DND-41 (cell line): ENCODE data around the gene KRT1.

ENCODE experiments used
- ATAC-seq: fragments of 200-7000 bp; cut with Tn5 transposase; 3 replicates; pipeline ENCODE4 v1.9.1; 2021; ENCODE audit warnings: low read depth; ENCODE audit not compliant: insufficient read depth
- DNase-seq: peaks from one replicate; pipeline ENCODE4 v3.0.0-alpha.2; 2020
- H2AFZ ChIP-seq: 2 replicates; pipeline ENCODE4 v1.6.0; 2012; ENCODE audit warnings: low read depth, low read length
- H3K27ac ChIP-seq: 2 replicates; pipeline ENCODE4 v1.5.1; 2012; ENCODE audit warnings: low read length, inconsistent platforms
- H3K27me3 ChIP-seq: fragments of 200-600 bp; sonication (generic); 2 replicates; pipeline ENCODE4 v1.6.0; 2012; ENCODE audit warnings: low read length, mild to moderate bottlenecking, inconsistent platforms; ENCODE audit not compliant: insufficient read depth, poor library complexity
- H3K36me3 ChIP-seq: 2 replicates; pipeline ENCODE4 v1.5.1; 2012; ENCODE audit warnings: low read length, inconsistent platforms; ENCODE audit not compliant: insufficient read depth
- H3K4me1 ChIP-seq: 2 replicates; pipeline ENCODE4 v1.5.1; 2012; ENCODE audit warnings: mild to moderate bottlenecking, low read length; ENCODE audit not compliant: insufficient read depth
- H3K4me2 ChIP-seq: 2 replicates; pipeline ENCODE4 v1.6.0; 2012; ENCODE audit warnings: mild to moderate bottlenecking, moderate library complexity, low read length, inconsistent platforms; ENCODE audit not compliant: insufficient read depth
- H3K4me3 ChIP-seq, 2 experiments: fragments of 200-600 bp in 1 of 2; shearing (Covaris generic) in 1 of 2; 2 replicates each; pipeline ENCODE4 v1.5.1; 2012 to 2016; ENCODE audit warnings: inconsistent platforms in 2 of 2, low read length in 2 of 2, mild to moderate bottlenecking in 2 of 2, low read depth in 1 of 2, moderate library complexity in 1 of 2
- H3K79me2 ChIP-seq: 2 replicates; pipeline ENCODE4 v1.6.0; 2012; ENCODE audit warnings: low read length, inconsistent platforms; ENCODE audit not compliant: insufficient read depth
- H3K9ac ChIP-seq: 2 replicates; pipeline ENCODE4 v1.6.0; 2012; ENCODE audit warnings: low read depth, mild to moderate bottlenecking, inconsistent platforms, low read length, moderate library complexity
- H3K9me3 ChIP-seq: 2 replicates; pipeline ENCODE4 v1.5.1; 2012; ENCODE audit warnings: low read length, moderate library complexity, mild to moderate bottlenecking, inconsistent platforms; ENCODE audit not compliant: insufficient read depth, severe bottlenecking
- H4K20me1 ChIP-seq: 2 replicates; pipeline ENCODE4 v1.6.0; 2012; ENCODE audit warnings: low read length; ENCODE audit not compliant: insufficient read depth
- CTCF ChIP-seq: IDR thresholded peaks from 2 replicates; pipeline ENCODE4 v1.5.1; 2012; ENCODE audit warnings: borderline replicate concordance, low read length, moderate library complexity, mild to moderate bottlenecking; ENCODE audit not compliant: poor library complexity, severe bottlenecking; ENCODE audit errors: extremely low read depth
- EZH2 ChIP-seq: IDR thresholded peaks from 3 replicates; pipeline ENCODE4 v1.6.1; 2012; ENCODE audit warnings: borderline replicate concordance, low read depth, mild to moderate bottlenecking, moderate library complexity, low read length, inconsistent platforms; ENCODE audit not compliant: severe bottlenecking

KRT1 gene

GRCh38 chr12:52630599-52631200 is 49.5 kb downstream of the KRT1 start:
- TF ChIP-seq EZH2 (no peak), CTCF (no peak)
- DNase-seq (no peak), ATAC-seq (no peak)
- no peaks in the 10 kb centered on the region for H3K79me2 ChIP-seq
- H3K9me3 ChIP-seq: no peaks in the 10 kb centered on the region
- no peaks in the 10 kb centered on the region for H3K4me1 ChIP-seq
- no peak overlapping the region for H3K4me3 ChIP-seq
- H3K27me3 ChIP-seq: no peaks in the 10 kb centered on the region
- peaks cover 7% of the 10 kb centered on the region; the same call in 1 of the 2 replicates for H4K20me1 ChIP-seq
- no peak overlapping the region for H3K27ac ChIP-seq
- H3K4me2 ChIP-seq: no peak overlapping the region
- H3K36me3 ChIP-seq: no peaks in the 10 kb centered on the region
- no peak overlapping the region for H2AFZ ChIP-seq
- no peak overlapping the region for H3K9ac ChIP-seq

GRCh38 chr12:52630008-52630500 is 50.2 kb downstream of the KRT1 start:
- no peaks in the 10 kb centered on the region for H3K4me1 ChIP-seq
- no peak overlapping the region for H3K27ac ChIP-seq
- TF ChIP-seq CTCF: no peak
- TF ChIP-seq EZH2: no peak
- H3K9ac ChIP-seq: no peak overlapping the region
- H3K4me3 ChIP-seq: no peak overlapping the region
- H2AFZ ChIP-seq: no peak overlapping the region
- H3K79me2 ChIP-seq: no peaks in the 10 kb centered on the region
- H3K9me3 ChIP-seq: no peaks in the 10 kb centered on the region
- ATAC-seq (no peak), DNase-seq (no peak)
- H4K20me1 ChIP-seq: peaks cover 7% of the 10 kb centered on the region; the same call in 1 of the 2 replicates
- no peaks in the 10 kb centered on the region for H3K27me3 ChIP-seq
- H3K4me2 ChIP-seq: no peak overlapping the region
- H3K36me3 ChIP-seq: no peaks in the 10 kb centered on the region

- Histone ChIP-seq H3K79me2 (no peaks in the 10 kb centered on the region), H3K27me3 (no peaks in the 10 kb centered on the region), H3K36me3 (no peaks in the 10 kb centered on the region), H3K4me1 (no peaks in the 10 kb centered on the region), H3K27ac (no peak overlapping the region), H3K9ac (no peak overlapping the region), H3K4me2 (no peak overlapping the region), H3K9me3 (no peaks in the 10 kb centered on the region), H4K20me1 (peaks cover 7% of the 10 kb centered on the region; the same call in 1 of the 2 replicates), H2AFZ (no peak overlapping the region), H3K4me3 (no peak overlapping the region)
- DNase-seq (no peak), ATAC-seq (no peak)
- no peak for TF ChIP-seq CTCF
- TF ChIP-seq EZH2: no peak
Measured at GRCh38 chr12:52629281-52630007, 50.8 kb downstream of the KRT1 start.
